Colonic mucosa (tissue), 4 donors: Measurements from ENCODE around the gene KCNS1. TPM values are rescaled to one million over a fixed set of nuclear protein-coding genes. Genes with fewer than 3 reads are reported as not detected.

Source experiments
- DNase-seq: peaks from one replicate; pipeline ENCODE4 v3.0.0-alpha.2; 2020
- H3K27ac ChIP-seq: fragments of 200-600 bp; one replicate; pipeline ENCODE4 v1.8.0; 2021
- H3K27me3 ChIP-seq: fragments of 200-600 bp; one replicate; pipeline ENCODE4 v1.8.0; 2021
- H3K36me3 ChIP-seq: fragments of 200-600 bp; one replicate; pipeline ENCODE4 v1.8.0; 2021
- H3K4me1 ChIP-seq: fragments of 200-600 bp; one replicate; pipeline ENCODE4 v1.8.0; 2021; ENCODE audit warnings: mild to moderate bottlenecking
- H3K4me3 ChIP-seq: fragments of 200-600 bp; one replicate; pipeline ENCODE4 v1.8.0; 2021
- H3K9ac ChIP-seq, 2 donors: one replicate each; pipeline ENCODE4 v1.7.0; 2013; ENCODE audit warnings: control low read depth in 2 of 2, low read depth in 2 of 2, low read length in 2 of 2
- H3K9me3 ChIP-seq: fragments of 200-600 bp; one replicate; pipeline ENCODE4 v1.8.0; 2021
- CTCF ChIP-seq: fragments of 200-600 bp; IDR thresholded peaks from one replicate; pipeline ENCODE4 v1.8.0; 2022; ENCODE audit warnings: antibody characterized with exemption, mild to moderate bottlenecking
- intact Hi-C: fragments of 100-400 bp; cut with DNase I; formaldehyde crosslinking; loops from one replicate; pipeline ENCODE4 v1.14.1; 2022
- total RNA-seq, 2 donors: library from RNA; stranded (reverse); fragmentation: NEBNext Ultra II Directional in 1 of 2; extraction: Animal tissue kit (Norgen Biotek cat#: 25700) in 1 of 2; gene quantifications; one replicate each; pipeline ENCODE4 v1.2.1, GENCODE V29; 2021
- donor health status: healthy.
- donor health status: DM: no; HTN: no; CAD: no.
- donor health status: DM: no; HTN: no; CAD: no.

The KCNS1 gene
- total RNA-seq, 2 donors from 2014 or later = 0.17 TPM; not detected in 1

GRCh38 chr20:45136911-45137310 is 36.0 kb upstream of the KCNS1 start:
- no peak for TF ChIP-seq CTCF
- H3K4me1 ChIP-seq = no peaks in the 10 kb centered on the region
- no peak for DNase-seq
- no peaks in the 10 kb centered on the region for H3K27me3 ChIP-seq
- intact Hi-C loops = loop anchor here (10.0 kb wide), 1 partner anchor 158 kb away; no protein-coding TSS in a partner anchor
- no peak overlapping the region for H3K27ac ChIP-seq
- no peaks in the 10 kb centered on the region for H3K9me3 ChIP-seq
- H3K36me3 ChIP-seq = no peaks in the 10 kb centered on the region
- H3K9ac ChIP-seq = no peak overlapping the region
- H3K4me3 ChIP-seq = no peak overlapping the region

GRCh38 chr20:45128099-45128498 is 27.2 kb upstream of the KCNS1 start:
- H3K27me3 ChIP-seq = no peaks in the 10 kb centered on the region
- no peak for DNase-seq
- no peak overlapping the region for H3K9ac ChIP-seq
- H3K4me1 ChIP-seq = no peaks in the 10 kb centered on the region
- intact Hi-C loops = no loop called here
- H3K27ac ChIP-seq = no peak overlapping the region
- H3K9me3 ChIP-seq = no peaks in the 10 kb centered on the region
- H3K4me3 ChIP-seq = no peak overlapping the region
- TF ChIP-seq CTCF = no peak
- H3K36me3 ChIP-seq = no peaks in the 10 kb centered on the region

GRCh38 chr20:45124365-45124764 is 23.4 kb upstream of the KCNS1 start, which contains the start of gene WFDC12:
Gene WFDC12, minus strand, starts transcription at chr20:45124465. Its CDS starts 18 bp downstream, at chr20:45124447.
- no peak within 1 kb of the TSS for H3K27ac ChIP-seq
- H3K9ac ChIP-seq = no peak within 1 kb of the TSS
- intact Hi-C loops = no loop called here
- H3K4me3 ChIP-seq = no peak within 1 kb of the TSS
- no peaks in the 10 kb centered on the region for H3K4me1 ChIP-seq
- no peaks in the 10 kb centered on the region for H3K27me3 ChIP-seq
- DNase-seq = no peak
- TF ChIP-seq CTCF = no peak
- H3K9me3 ChIP-seq = no peaks in the 10 kb centered on the region
- H3K36me3 ChIP-seq = no peaks in the 10 kb centered on the region

GRCh38 chr20:45121388-45121787 is 20.5 kb upstream of the KCNS1 start:
- intact Hi-C loops = no loop called here
- Histone ChIP-seq H3K4me3 (no peak overlapping the region), H3K4me1 (no peaks in the 10 kb centered on the region), H3K36me3 (no peaks in the 10 kb centered on the region), H3K27ac (no peak overlapping the region), H3K9me3 (no peaks in the 10 kb centered on the region), H3K9ac (no peak overlapping the region), H3K27me3 (no peaks in the 10 kb centered on the region)
- no peak for TF ChIP-seq CTCF
- no peak for DNase-seq

GRCh38 chr20:45119556-45120266 is 18.8 kb upstream of the KCNS1 start:
- intact Hi-C loops = no loop called here
- Histone ChIP-seq H3K9me3 (no peaks in the 10 kb centered on the region), H3K4me3 (no peak overlapping the region), H3K9ac (no peak overlapping the region), H3K4me1 (no peaks in the 10 kb centered on the region), H3K27ac (no peak overlapping the region), H3K27me3 (no peaks in the 10 kb centered on the region), H3K36me3 (no peaks in the 10 kb centered on the region)
- no peak for TF ChIP-seq CTCF
- no peak for DNase-seq
